ENCODE data around the gene IDUA.
"Not testable (repeated sequence)": the region's sequence is repeated elsewhere in the genome, so short reads cannot be mapped to it uniquely, and the experiment has no call there.

DNA sequence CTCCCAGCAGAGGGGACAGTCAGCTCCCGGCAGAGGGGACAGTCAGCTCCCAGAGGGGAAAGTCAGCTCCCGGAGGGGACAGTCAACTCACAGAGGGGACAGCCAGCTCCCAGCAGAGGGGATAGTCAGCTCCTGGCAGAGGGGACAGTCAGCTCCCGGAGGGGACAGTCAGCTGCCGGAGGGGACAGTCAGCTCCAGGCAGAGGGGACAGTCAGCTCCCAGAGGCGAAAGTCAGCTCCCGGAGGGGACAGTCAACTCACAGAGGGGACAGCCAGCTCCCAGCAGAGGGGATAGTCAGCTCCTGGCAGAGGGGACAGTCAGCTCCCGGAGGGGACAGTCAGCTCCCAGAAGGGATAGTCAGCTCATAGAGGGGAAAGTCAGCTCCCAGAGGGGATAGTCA is 67.0 kb downstream of the IDUA start:
- TF ChIP-seq, protein P1, sequence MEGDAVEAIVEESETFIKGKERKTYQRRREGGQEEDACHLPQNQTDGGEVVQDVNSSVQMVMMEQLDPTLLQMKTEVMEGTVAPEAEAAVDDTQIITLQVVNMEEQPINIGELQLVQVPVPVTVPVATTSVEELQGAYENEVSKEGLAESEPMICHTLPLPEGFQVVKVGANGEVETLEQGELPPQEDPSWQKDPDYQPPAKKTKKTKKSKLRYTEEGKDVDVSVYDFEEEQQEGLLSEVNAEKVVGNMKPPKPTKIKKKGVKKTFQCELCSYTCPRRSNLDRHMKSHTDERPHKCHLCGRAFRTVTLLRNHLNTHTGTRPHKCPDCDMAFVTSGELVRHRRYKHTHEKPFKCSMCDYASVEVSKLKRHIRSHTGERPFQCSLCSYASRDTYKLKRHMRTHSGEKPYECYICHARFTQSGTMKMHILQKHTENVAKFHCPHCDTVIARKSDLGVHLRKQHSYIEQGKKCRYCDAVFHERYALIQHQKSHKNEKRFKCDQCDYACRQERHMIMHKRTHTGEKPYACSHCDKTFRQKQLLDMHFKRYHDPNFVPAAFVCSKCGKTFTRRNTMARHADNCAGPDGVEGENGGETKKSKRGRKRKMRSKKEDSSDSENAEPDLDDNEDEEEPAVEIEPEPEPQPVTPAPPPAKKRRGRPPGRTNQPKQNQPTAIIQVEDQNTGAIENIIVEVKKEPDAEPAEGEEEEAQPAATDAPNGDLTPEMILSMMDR (IDR thresholded peaks at IDR 0.05; ENCODE audit: insufficient read depth, low read length) = not testable (repeated sequence)
- not testable (repeated sequence) for TF ChIP-seq POLR2AphosphoS5 (IDR thresholded peaks at IDR 0.05; ENCODE audit: low read depth); GABPA (IDR thresholded peaks at IDR 0.05; ENCODE audit: low read depth); SPI1 (IDR thresholded peaks at IDR 0.05; ENCODE audit: borderline replicate concordance, low read depth)
- TF ChIP-seq, protein P2, sequence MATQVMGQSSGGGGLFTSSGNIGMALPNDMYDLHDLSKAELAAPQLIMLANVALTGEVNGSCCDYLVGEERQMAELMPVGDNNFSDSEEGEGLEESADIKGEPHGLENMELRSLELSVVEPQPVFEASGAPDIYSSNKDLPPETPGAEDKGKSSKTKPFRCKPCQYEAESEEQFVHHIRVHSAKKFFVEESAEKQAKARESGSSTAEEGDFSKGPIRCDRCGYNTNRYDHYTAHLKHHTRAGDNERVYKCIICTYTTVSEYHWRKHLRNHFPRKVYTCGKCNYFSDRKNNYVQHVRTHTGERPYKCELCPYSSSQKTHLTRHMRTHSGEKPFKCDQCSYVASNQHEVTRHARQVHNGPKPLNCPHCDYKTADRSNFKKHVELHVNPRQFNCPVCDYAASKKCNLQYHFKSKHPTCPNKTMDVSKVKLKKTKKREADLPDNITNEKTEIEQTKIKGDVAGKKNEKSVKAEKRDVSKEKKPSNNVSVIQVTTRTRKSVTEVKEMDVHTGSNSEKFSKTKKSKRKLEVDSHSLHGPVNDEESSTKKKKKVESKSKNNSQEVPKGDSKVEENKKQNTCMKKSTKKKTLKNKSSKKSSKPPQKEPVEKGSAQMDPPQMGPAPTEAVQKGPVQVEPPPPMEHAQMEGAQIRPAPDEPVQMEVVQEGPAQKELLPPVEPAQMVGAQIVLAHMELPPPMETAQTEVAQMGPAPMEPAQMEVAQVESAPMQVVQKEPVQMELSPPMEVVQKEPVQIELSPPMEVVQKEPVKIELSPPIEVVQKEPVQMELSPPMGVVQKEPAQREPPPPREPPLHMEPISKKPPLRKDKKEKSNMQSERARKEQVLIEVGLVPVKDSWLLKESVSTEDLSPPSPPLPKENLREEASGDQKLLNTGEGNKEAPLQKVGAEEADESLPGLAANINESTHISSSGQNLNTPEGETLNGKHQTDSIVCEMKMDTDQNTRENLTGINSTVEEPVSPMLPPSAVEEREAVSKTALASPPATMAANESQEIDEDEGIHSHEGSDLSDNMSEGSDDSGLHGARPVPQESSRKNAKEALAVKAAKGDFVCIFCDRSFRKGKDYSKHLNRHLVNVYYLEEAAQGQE (IDR thresholded peaks at IDR 0.05; ENCODE audit: insufficient replicate concordance, low read depth) = not testable (repeated sequence)

Data from HL-60 (cell line).